Gastrocnemius medialis (tissue), 4 donors: Measurements from ENCODE around the gene PTPRM. TPM values are rescaled to one million over a fixed set of nuclear protein-coding genes. Genes with fewer than 3 reads are reported as not detected.

Source experiments
- ATAC-seq, 2 donors: fragments of 150-250 bp; one replicate each; pipeline ENCODE4 v1.9.1; 2016
- DNase-seq, 2 donors: peaks; one replicate each; pipeline ENCODE4 v3.0.0-alpha.2; 2019
- H3K27ac ChIP-seq, 4 donors: fragments of 200-600 bp; sonication (generic); 1 replicate in 1 of 4; 2 replicates in 3 of 4; pipeline ENCODE4 v1.5.1; 2016 to 2018; ENCODE audit warnings: mild to moderate bottlenecking in 2 of 4, moderate library complexity in 1 of 4
- H3K27me3 ChIP-seq, 3 donors: fragments of 200-600 bp; sonication (generic) in 2 of 3; 1 replicate in 1 of 3; 2 replicates in 2 of 3; pipeline versions ENCODE4 v1.5.1 to v1.6.0; 2016 to 2019; ENCODE audit warnings: mild to moderate bottlenecking in 1 of 3, moderate library complexity in 1 of 3
- H3K36me3 ChIP-seq, 2 donors: fragments of 200-600 bp; sonication (generic) in 1 of 2; one replicate each; pipeline ENCODE4 v1.5.1; 2017 to 2018
- H3K4me1 ChIP-seq, 2 donors: fragments of 200-600 bp; sonication (generic) in 1 of 2; one replicate each; pipeline ENCODE4 v1.5.1; 2016 to 2017; ENCODE audit warnings: mild to moderate bottlenecking in 2 of 2
- H3K4me3 ChIP-seq, 4 donors: fragments of 200-600 bp; sonication (generic) in 3 of 4; 1 replicate in 1 of 4; 2 replicates in 3 of 4; pipeline ENCODE4 v1.5.1; 2016 to 2019; ENCODE audit warnings: mild to moderate bottlenecking in 2 of 4
- H3K9me3 ChIP-seq, 3 donors: fragments of 200-600 bp; sonication (generic) in 2 of 3; 1 replicate in 1 of 3; 2 replicates in 2 of 3; pipeline ENCODE4 v1.5.1; 2016 to 2019
- POLR2A ChIP-seq, 2 donors: fragments of 450-650 bp; IDR thresholded peaks; one replicate each; pipeline ENCODE4 v1.6.1; 2017; ENCODE audit warnings: antibody characterized with exemption in 2 of 2, mild to moderate bottlenecking in 2 of 2, moderate library complexity in 2 of 2
- in situ Hi-C, 4 donors: fragments of 200-750 bp; cut with MboI; loops; one replicate each; pipeline versions ENCODE4 v1.15.0 to v1.8.0; 2017; ENCODE audit warnings: low sequenced_read_pairs in 4 of 4
- intact Hi-C: fragments of 100-400 bp; cut with DNase I; formaldehyde crosslinking; loops from one replicate; pipeline ENCODE4 v1.15.1; 2023; ENCODE audit warnings: low total_unique reads
- total RNA-seq, 4 donors: library from RNA; depleted of rRNA; stranded (reverse); fragments of >200 nt; gene quantifications; one replicate each; pipeline versions ENCODE4 v1.1.0 to v1.2.3, GENCODE V29; 2016
- TF ChIP-seq, protein P1 (sequence below), 5 experiments: fragments of 450-650 bp in 3 of 5; fragments of 200-600 bp in 2 of 5; sonication (generic) in 2 of 5; IDR thresholded peaks in 4 of 5; conservative IDR thresholded peaks in 1 of 5; 1 replicate in 4 of 5; 2 replicates in 1 of 5; pipeline ENCODE4 v1.5.1; 2016 to 2019; ENCODE audit warnings: antibody characterized with exemption in 5 of 5, mild to moderate bottlenecking in 3 of 5, moderate library complexity in 3 of 5

PTPRM gene
- total RNA-seq, 4 donors from 2014 or later, result 52.6 to 79.3 (median 63.8) TPM

DNA sequence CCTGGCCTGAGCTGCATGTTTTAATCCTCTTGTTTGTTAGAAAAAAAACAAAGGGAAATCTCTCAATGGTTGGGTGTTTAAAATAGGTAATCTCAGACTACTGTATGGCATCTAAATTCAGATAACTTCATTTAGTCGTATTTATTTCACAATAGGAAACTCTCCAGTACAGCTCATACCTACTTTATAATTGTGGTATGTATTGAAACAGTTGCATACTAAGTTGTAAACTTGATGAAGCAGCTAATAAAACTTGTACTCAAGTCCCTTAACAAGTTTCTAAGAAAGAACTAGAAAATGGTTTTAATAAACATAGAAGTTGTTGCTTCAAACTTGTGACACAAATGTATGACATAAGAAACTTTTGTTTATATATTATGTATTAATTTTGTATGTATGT is 334.5 kb downstream of the PTPRM start:
- H3K4me1 ChIP-seq, result peaks cover 46 to 61% of the 10 kb centered on the region in 2 donors
- H3K27ac ChIP-seq, result peak overlapping the region; percentile 50 to 75 (median 62)

DNA sequence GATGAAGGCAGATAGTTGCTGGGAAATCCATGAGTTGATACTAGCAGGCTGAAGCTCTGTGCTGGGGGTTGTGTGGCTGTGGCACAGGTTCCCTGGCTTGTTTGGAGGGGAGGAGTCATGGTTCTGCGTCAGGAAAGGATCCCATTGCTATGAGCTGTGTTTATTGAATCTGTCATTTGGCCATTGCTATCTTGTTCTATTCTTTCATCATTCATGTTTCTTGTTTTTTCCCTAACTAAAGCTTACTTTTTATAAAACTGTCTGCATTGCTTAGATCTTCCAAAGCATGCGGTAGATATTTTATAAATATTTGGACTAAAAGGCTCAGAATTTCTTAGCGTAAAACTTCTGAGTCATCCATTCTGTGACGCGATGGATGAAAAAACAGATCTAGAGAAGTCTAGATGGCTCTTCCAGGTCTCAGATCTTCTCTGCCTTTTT is 335.3 kb downstream of the PTPRM start:
- ATAC-seq (peak; percentile 92 to 97), DNase-seq (peak; percentile 35 to 57)
- Histone ChIP-seq H3K36me3 (peaks cover 0 to 3% of the 10 kb centered on the region in 2 donors), H3K4me3 (peak overlapping the region in 1 of 4 donors; percentile 7), H3K4me1 (peaks cover 38 to 53% of the 10 kb centered on the region in 2 donors), H3K27me3 (no peaks in the 10 kb centered on the region), H3K27ac (peak overlapping the region; percentile 50 to 75 (median 62)), H3K9me3 (no peaks in the 10 kb centered on the region)
- intact Hi-C loops (no loop called here), in situ Hi-C loops (no loop called here)
- TF ChIP-seq POLR2A (IDR thresholded peaks at IDR 0.05), result peak in 1 of 2 donors; percentile 11
- TF ChIP-seq, protein P1, sequence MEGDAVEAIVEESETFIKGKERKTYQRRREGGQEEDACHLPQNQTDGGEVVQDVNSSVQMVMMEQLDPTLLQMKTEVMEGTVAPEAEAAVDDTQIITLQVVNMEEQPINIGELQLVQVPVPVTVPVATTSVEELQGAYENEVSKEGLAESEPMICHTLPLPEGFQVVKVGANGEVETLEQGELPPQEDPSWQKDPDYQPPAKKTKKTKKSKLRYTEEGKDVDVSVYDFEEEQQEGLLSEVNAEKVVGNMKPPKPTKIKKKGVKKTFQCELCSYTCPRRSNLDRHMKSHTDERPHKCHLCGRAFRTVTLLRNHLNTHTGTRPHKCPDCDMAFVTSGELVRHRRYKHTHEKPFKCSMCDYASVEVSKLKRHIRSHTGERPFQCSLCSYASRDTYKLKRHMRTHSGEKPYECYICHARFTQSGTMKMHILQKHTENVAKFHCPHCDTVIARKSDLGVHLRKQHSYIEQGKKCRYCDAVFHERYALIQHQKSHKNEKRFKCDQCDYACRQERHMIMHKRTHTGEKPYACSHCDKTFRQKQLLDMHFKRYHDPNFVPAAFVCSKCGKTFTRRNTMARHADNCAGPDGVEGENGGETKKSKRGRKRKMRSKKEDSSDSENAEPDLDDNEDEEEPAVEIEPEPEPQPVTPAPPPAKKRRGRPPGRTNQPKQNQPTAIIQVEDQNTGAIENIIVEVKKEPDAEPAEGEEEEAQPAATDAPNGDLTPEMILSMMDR (IDR thresholded peaks at IDR 0.05 in 4 of 5, conservative IDR thresholded peaks at IDR 0.05 in 1 of 5), result no peak

More for the DNA sequence above, 334.5 kb downstream of the PTPRM start:
- no peaks in the 10 kb centered on the region for H3K36me3 ChIP-seq
- TF ChIP-seq, protein P1 (IDR thresholded peaks at IDR 0.05 in 4 of 5, conservative IDR thresholded peaks at IDR 0.05 in 1 of 5), result no peak
- no peak for TF ChIP-seq POLR2A (IDR thresholded peaks at IDR 0.05)
- H3K27me3 ChIP-seq, result no peaks in the 10 kb centered on the region
- ATAC-seq (no peak), DNase-seq (no peak)
- in situ Hi-C loops, result no loop called here
- no peak overlapping the region for H3K4me3 ChIP-seq
- no peaks in the 10 kb centered on the region for H3K9me3 ChIP-seq
- intact Hi-C loops, result no loop called here

DNA sequence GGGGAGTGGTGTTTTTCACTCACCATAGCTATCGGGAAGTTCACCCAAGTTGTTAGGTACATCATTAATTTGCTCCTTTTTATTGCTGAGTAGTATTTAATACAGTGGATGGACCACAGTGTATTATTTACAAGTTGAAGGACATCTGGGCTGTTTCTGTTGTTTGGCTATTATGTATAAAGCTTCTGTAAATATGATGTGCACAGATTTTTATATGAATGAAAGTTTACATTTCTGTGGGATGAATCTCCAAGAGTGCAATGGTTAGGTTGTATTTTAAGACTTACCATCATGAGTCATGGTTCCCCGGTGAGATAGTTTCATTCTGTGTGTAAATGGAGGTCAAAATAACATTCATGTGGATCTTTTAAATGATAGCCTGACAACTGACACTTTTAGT is 337.4 kb downstream of the PTPRM start:
- in situ Hi-C loops, result no loop called here
- Histone ChIP-seq H3K4me3 (no peak overlapping the region), H3K9me3 (no peaks in the 10 kb centered on the region), H3K27me3 (no peaks in the 10 kb centered on the region), H3K27ac (no peak overlapping the region), H3K4me1 (peaks cover 26 to 35% of the 10 kb centered on the region in 2 donors), H3K36me3 (peaks cover 0 to 3% of the 10 kb centered on the region in 2 donors)
- intact Hi-C loops, result no loop called here
- TF ChIP-seq, protein P1 (IDR thresholded peaks at IDR 0.05 in 4 of 5, conservative IDR thresholded peaks at IDR 0.05 in 1 of 5), result no peak
- TF ChIP-seq POLR2A (IDR thresholded peaks at IDR 0.05), result no peak
- DNase-seq (no peak), ATAC-seq (no peak)

DNA sequence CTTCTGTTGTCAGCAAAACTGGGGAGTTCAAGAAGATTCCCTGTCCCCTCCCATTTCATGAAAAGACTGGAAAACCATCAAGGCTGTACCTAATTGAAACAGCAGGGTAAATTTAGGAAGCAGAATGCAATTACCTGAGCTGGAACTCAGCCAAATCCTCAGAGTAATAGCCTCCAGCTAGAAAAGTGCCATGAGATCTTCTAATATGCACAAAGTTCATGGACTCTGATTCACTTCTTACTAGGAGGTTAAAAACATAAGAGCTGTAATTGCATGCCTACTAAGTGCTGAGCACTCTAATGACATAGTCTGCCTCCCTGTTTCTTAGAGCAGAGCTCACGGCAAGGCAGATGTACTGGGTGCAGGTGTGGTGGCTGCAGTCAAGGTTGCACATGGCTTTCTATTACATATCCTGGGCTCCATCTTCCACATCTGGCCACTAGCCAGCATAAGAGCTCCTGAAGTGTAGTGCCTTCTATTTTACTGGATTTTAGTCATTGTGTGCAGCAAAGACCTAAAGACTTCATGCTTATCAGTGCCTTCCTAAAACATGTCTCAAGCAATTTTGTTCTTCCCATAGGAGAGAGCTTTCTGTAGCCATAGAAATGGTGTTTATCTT is 341.7 kb downstream of the PTPRM start:
- H3K4me3 ChIP-seq, result no peak overlapping the region
- no peaks in the 10 kb centered on the region for H3K9me3 ChIP-seq
- H3K27ac ChIP-seq, result no peak overlapping the region
- DNase-seq, result no peak
- TF ChIP-seq, protein P1 (IDR thresholded peaks at IDR 0.05 in 4 of 5, conservative IDR thresholded peaks at IDR 0.05 in 1 of 5), result no peak
- TF ChIP-seq POLR2A (IDR thresholded peaks at IDR 0.05), result no peak
- in situ Hi-C loops (no loop called here), intact Hi-C loops (no loop called here)
- peaks cover 6% of the 10 kb centered on the region in 2 donors for H3K4me1 ChIP-seq
- H3K27me3 ChIP-seq, result no peaks in the 10 kb centered on the region
- H3K36me3 ChIP-seq, result peaks cover 0 to 3% of the 10 kb centered on the region in 2 donors
- no peak for ATAC-seq
